Esophagus squamous epithelium (tissue), 4 donors: Measurements from ENCODE around the gene WWTR1.

Experiments
- CTCF ChIP-seq, 6 experiments: fragments of 450-650 bp in 4 of 6; fragments of 200-600 bp in 2 of 6; sonication (generic) in 2 of 6; IDR thresholded peaks; one replicate each; pipeline ENCODE4 v1.5.1; 2016 to 2019; ENCODE audit warnings: antibody characterized with exemption in 6 of 6, mild to moderate bottlenecking in 4 of 6, moderate library complexity in 4 of 6
- POLR2A ChIP-seq, 4 donors: fragments of 450-650 bp; IDR thresholded peaks; one replicate each; pipeline ENCODE4 v1.6.1; 2017; ENCODE audit warnings: antibody characterized with exemption in 4 of 4, mild to moderate bottlenecking in 4 of 4, moderate library complexity in 3 of 4

GRCh38 chr3:149655826-149656574 is 1.8 kb downstream of the WWTR1 start:
- TF ChIP-seq CTCF (IDR thresholded peaks at IDR 0.05), result no peak
- no peak for TF ChIP-seq POLR2A (IDR thresholded peaks at IDR 0.05)
